Brain microvascular endothelial cell (primary cell): ENCODE results near the gene AVP.
"Not testable (repeated sequence)": the region's sequence is repeated elsewhere in the genome, so short reads cannot be mapped to it uniquely, and the experiment has no call there.

Experiments used
- DNase-seq: peaks from one replicate; pipeline ENCODE4 v3.0.0-alpha.2; 2020
- H3K27ac ChIP-seq: fragments of 250-450 bp; sonication (Bioruptor Pico); 2 replicates; pipeline ENCODE4 v1.5.1; 2020; ENCODE audit warnings: mild to moderate bottlenecking, moderate library complexity
- H3K27me3 ChIP-seq: fragments of 250-450 bp; sonication (Bioruptor Pico); replicated peaks from 2 replicates; pipeline ENCODE4 v1.5.1; 2020; ENCODE audit warnings: mild to moderate bottlenecking
- H3K36me3 ChIP-seq: fragments of 250-450 bp; sonication (Bioruptor Pico); replicated peaks from 2 replicates; pipeline ENCODE4 v1.5.1; 2020; ENCODE audit warnings: mild to moderate bottlenecking
- H3K4me3 ChIP-seq: 2 replicates; pipeline ENCODE4 v1.5.1; 2011; ENCODE audit warnings: low read depth, mild to moderate bottlenecking, control low read depth, low read length, moderate library complexity
- CTCF ChIP-seq: IDR thresholded peaks from 2 replicates; pipeline ENCODE4 v1.5.1; 2011; ENCODE audit warnings: low read depth, mild to moderate bottlenecking, moderate library complexity, low read length, control low read depth, inconsistent platforms; ENCODE audit errors: missing control alignments
- in situ Hi-C: cut with HindIII; loops from 2 replicates; pipeline ENCODE4 v1.10.0; 2017; ENCODE audit warnings: low sequenced_read_pairs, low pct_ligation_motif_present

Gene AVP

GRCh38 chr20:3068075-3068474 lies 16.4 kb downstream of the AVP start:
- in situ Hi-C loops, result no loop called here
- H3K27ac ChIP-seq, result no peak overlapping the region
- no peak for DNase-seq
- H3K27me3 ChIP-seq, result peaks cover 7% of the 10 kb centered on the region
- no peak for TF ChIP-seq CTCF
- no peaks in the 10 kb centered on the region for H3K36me3 ChIP-seq
- H3K4me3 ChIP-seq, result no peak overlapping the region

DNA sequence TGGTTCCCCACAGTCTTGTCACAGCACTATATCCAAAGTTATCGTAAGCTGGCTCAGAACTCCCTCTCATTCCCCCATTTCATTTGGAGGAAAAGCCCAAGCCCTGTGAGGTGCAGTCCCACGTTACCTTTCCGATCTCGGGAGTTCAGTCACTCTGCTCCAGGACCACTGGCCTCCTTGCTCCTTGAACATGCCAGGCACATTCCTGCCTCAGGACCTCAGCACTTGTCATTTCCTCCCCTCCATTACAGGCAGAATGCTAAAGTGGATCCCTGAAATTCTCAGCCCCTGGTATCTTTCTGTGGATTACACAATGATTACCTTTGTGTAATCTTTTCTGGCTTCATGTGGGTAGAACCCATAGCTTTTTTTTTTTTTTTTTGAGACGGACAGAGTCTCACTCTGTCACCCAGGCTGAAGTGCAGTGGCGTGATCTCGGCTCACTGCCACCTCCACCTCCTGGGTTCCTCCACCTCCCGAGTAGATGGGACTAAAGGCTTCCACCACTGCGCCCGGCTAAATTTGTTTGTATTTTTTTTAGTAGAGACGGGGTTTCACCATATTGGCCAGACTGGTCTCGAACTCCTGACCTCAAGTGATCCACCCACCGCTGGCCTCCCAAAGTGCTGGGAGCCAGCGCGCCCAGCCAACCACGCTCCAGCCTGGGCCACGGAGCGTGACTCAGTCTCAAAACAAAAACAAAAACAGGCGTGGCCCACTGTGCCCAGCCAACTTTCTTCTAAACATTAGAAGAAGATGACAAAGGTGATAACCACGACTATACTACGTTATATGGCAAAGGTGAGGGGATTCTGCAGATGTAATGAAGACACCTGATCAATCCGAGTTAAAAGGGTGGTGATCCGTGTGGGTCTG lies 17.1 kb downstream of the AVP start:
- Histone ChIP-seq H3K36me3 (no peaks in the 10 kb centered on the region), H3K27ac (no peak overlapping the region), H3K4me3 (no peak overlapping the region), H3K27me3 (peaks cover 7% of the 10 kb centered on the region)
- in situ Hi-C loops, result no loop called here
- no peak for DNase-seq
- TF ChIP-seq CTCF, result no peak

DNA sequence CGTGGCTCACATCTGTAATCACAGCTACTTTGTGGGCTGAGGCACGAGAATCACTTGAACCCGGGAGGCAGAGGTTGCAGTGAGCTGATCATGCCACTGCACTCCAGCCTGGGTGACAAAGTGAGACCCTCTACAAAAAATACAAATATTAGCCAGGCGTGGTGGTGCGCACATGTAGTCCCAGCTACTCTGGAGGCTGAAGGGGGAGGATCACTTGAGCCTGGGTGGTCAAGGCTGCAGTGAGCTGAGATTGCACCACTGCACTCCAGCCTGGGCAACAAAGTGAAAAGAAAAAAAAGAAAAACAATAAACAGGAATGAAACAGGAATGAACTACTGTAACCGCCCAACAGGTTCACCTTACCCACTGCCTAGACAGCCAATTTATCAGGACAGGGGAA lies 20.4 kb downstream of the AVP start:
- H3K27ac ChIP-seq, H3K27me3 ChIP-seq, in situ Hi-C loops, H3K4me3 ChIP-seq, DNase-seq, H3K36me3 ChIP-seq: not testable (repeated sequence)

- Histone ChIP-seq H3K27ac (no peak overlapping the region), H3K27me3 (no peaks in the 10 kb centered on the region), H3K4me3 (no peak overlapping the region), H3K36me3 (no peaks in the 10 kb centered on the region)
- in situ Hi-C loops, result no loop called here
- no peak for TF ChIP-seq CTCF
- DNase-seq, result no peak
Measured at GRCh38 chr20:3059489-3059888, 25.0 kb downstream of the AVP start.

GRCh38 chr20:3051385-3052019 lies 33.0 kb downstream of the AVP start:
- H3K27me3 ChIP-seq, result no peaks in the 10 kb centered on the region
- H3K27ac ChIP-seq, result no peak overlapping the region
- H3K4me3 ChIP-seq, result no peak overlapping the region
- peaks cover 20% of the 10 kb centered on the region for H3K36me3 ChIP-seq
- peak; percentile 15 for TF ChIP-seq CTCF
- in situ Hi-C loops, result no loop called here
- no peak for DNase-seq

GRCh38 chr20:3047486-3048419 lies 36.8 kb downstream of the AVP start:
- in situ Hi-C loops, result no loop called here
- no peak for TF ChIP-seq CTCF
- no peak overlapping the region for H3K4me3 ChIP-seq
- DNase-seq, result no peak
- H3K27me3 ChIP-seq, result no peaks in the 10 kb centered on the region
- no peak overlapping the region for H3K27ac ChIP-seq
- peaks cover 20% of the 10 kb centered on the region for H3K36me3 ChIP-seq
